ENCODE data around the gene LYPLAL1.
"Not testable (repeated sequence)": the region's sequence is repeated elsewhere in the genome, so short reads cannot be mapped to it uniquely, and the experiment has no call there.

- TF ChIP-seq EZH2 (conservative IDR thresholded peaks at IDR 0.05; ENCODE audit: low read depth, low read length); PCBP1 (IDR thresholded peaks at IDR 0.05; ENCODE audit: borderline replicate concordance, low read depth, low read length): not testable (repeated sequence)
Observed at GRCh38 chr1:219250468-219250867, 76.8 kb downstream of the LYPLAL1 start.
